T-helper 1 cell (primary cell): ENCODE results near the gene FAM180B.
"Not testable (repeated sequence)": the region's sequence is repeated elsewhere in the genome, so short reads cannot be mapped to it uniquely, and the experiment has no call there.

Source experiments
- DNase-seq, 5 donors: peaks; one replicate each; pipeline ENCODE4 v3.0.0-alpha.2; 2012 to 2020
- total RNA-seq, 4 donors: gene quantifications; one replicate each; lab custom pipeline; 2026; lab: John Stamatoyannopoulos, UW

FAM180B gene
- total RNA-seq: 0 to 0.59 (median 0) reads per million in 4 donors

DNA sequence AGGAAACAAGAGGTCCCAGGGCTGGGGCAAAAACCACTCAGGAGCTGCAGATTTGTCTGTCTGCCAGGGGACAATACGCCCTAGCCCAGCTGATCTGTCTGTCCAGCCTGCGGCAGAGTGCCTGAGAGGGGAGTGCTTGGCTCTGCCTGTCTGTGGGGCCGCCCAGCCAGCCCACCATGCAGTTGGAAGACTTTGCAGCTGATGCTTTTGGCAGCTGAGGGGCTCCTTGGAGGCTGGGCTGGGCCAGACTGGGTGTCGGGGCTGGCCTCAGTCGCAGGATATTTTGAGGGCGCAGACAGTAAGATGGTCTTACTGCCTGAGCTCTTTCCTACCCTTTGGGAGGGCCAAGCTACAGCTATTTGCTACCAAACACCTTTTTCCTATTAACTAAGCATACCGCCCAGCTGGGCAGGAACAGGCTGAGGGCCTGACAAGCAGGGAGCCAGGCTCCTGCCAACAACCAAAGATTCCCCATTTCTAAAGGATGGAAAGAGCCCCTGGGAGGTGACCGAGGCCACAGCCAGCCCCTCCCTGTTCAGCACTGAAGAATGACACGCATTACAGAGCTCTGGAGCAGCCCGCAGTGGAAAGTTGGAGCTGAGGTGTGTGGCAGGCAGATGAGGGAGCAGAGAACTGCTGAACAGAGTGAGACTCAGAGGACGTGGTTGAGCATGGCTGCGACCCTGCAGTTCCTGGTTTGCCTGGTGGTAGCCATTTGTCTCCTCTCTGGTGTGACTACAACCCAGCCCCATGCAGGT lies at the start of gene FAM180B:
Gene FAM180B, plus strand, starts transcription at position 581 of the 758 bp plus-strand sequence. Its CDS starts 91 bp downstream, at position 672.
- DNase-seq: no peak

GRCh38 chr11:47536915-47537314 lies 49.6 kb upstream of the FAM180B start:
- DNase-seq: no peak

- no peak for DNase-seq
Measured at GRCh38 chr11:47538741-47539565, 47.5 kb upstream of the FAM180B start.

GRCh38 chr11:47539681-47540039 lies 46.8 kb upstream of the FAM180B start:
- no peak for DNase-seq

DNA sequence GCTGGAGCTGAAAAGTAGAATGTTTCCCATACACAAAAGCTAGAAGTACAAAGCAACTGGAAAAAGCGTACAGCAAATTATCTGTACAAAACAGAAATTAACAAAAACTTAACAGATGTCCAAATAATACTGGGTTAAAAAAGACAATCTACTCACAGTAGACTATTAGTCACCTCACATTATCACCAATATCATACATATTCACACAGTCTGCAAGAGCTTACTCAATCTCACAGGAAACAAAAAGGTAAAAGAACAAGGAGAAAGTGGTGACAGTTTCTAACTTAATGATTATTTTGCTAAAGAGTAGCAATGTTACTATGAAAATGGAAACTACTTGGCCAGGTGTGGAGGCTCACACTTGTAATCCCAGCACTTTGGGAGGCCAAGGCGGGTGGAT lies 45.4 kb upstream of the FAM180B start:
- DNase-seq: no peak

- no peak for DNase-seq
Measured at GRCh38 chr11:47545298-47545697, 41.2 kb upstream of the FAM180B start.

DNA sequence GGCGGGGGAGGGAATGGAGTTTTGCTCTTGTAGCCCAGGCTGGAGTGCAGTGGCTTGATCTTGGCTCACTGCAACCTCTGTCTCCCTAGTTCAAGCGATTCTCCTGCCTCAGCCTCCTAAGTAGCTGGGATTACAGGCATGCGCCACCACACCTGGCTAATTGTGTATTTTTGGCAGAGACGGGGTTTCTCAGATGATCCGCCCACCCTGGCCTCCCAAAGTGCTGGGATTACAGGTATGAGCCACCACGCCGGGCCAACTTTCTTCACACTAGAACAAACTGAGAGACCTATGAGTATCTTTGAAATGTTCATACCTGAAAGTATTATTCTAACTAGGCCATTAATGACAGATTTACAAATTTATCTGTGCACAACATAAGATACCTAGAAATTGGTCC lies 40.2 kb upstream of the FAM180B start:
- not testable (repeated sequence) for DNase-seq

- DNase-seq: no peak
Measured at GRCh38 chr11:47550288-47551047, 36.0 kb upstream of the FAM180B start.

- DNase-seq: peak in 1 of 5 donors; percentile 30
Measured at GRCh38 chr11:47551086-47551485, 35.4 kb upstream of the FAM180B start.

DNA sequence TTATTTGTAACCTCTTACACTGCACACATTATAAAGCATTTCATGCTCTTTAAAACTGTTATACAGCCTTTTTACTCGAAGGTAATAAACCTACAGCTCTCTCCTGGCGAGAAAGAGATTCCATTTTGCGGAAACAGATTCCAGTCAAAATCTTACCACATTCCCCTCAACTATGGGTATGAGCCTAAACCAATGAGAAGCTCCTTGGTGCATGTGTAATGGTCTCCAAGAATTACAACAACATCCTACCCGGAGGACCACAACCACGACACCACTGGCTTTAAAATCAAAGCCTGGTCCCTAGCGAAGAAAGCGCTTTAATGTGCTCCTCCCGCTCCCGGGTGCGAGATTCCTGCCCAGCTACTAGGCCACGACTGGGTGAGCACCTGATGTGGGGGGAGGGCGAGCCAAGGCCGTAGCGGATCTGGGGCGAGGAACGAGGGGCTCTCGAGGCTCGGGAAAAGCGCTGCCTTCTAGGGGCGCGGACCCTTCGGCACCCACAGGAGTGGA lies 34.4 kb upstream of the FAM180B start:
- peak in 1 of 5 donors; percentile 2 for DNase-seq

DNA sequence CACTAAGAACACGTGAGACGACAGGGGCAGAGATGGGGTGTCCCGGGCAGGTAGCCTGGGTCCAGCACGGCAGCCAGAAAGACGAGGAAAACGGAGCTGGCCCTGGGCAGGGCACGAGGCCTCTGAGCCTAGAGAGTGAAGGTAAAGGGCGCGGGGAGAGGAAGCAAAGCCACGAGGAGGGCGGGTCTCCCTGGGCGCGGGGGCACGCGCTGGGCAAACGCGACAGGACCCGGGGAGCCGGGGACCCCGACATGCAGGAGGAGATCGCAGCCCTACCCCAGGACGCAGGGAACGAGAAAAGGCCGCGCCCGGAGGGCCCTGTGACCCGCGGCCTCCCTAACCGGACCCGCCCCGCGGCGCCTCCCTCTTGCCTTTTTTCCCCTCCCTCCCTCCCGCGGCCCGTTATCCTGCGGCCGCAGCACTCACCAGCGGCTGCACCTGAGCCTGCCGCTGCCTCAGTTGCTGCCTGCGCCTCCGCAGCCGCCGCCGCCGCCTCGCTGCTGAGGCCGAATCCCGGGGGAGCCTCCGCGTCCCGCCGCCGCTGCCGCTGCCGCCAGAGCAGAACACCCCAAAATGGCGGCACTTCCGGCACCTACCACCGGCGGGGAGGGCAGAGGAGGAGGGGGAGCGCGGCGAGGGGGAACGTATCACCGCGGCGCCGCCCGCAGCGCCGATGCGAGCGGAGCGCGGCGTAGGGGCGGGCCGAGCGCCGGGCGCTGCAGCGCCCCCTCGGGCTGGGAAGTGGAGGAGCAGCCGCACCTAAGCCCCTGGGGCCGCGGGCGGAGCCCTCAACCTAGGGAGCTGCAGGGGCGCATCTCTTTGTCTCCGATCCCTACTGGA lies 33.7 kb upstream of the FAM180B start, which contains the start of gene CELF1:
Gene CELF1, minus strand, starts transcription at position 567 of the 840 bp plus-strand sequence. CDS start 53,609 bp downstream, outside the sequence.
- DNase-seq: peak; percentile 86 to 93 (median 90)

DNA sequence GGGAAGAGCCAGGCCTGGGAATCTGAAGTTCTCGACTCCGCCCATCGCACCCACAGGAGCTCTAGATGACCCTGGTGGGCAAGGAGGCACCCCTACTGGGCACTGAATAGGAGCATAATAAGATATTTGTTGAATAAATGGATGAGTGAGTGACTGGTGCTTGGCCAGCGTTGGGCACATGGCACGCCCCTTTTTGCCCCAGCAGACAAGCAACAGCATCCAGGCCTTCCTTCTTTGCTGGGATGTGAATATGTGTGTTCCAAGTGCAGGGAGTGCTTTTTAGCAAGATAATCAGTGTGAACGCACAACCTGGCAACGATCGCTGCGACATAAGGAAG lies 33.1 kb upstream of the FAM180B start:
- no peak for DNase-seq

- DNase-seq: not testable (repeated sequence)
Measured at GRCh38 chr11:47557004-47557403, 29.5 kb upstream of the FAM180B start.

GRCh38 chr11:47558695-47559094 lies 27.8 kb upstream of the FAM180B start:
- no peak for DNase-seq

- DNase-seq: no peak
Measured at GRCh38 chr11:47560426-47560825, 26.1 kb upstream of the FAM180B start.

- not testable (repeated sequence) for DNase-seq
Measured at GRCh38 chr11:47562393-47562792, 24.1 kb upstream of the FAM180B start.

- DNase-seq: not testable (repeated sequence)
Measured at GRCh38 chr11:47564366-47564765, 22.1 kb upstream of the FAM180B start.

DNA sequence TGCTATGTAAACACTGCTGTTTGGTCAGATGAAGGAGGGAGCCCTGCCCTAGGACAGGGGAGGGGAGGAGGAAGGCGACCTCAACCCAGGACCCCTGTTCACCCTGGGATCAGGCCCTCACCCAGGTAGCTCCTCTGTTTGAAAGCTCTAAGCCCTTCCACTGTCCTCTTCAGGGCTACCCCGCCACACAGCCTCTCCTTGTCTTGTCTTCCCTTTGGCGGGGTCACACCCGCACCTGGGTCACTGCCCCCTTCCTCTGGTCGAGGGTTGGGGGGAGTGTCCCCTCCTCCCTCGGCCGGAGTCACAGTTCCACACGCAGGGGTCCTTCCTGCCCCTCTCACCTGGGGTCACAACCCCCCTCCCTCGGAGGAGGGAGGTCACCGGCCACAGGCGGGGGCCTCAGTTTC lies 21.5 kb upstream of the FAM180B start:
- DNase-seq: no peak

DNA sequence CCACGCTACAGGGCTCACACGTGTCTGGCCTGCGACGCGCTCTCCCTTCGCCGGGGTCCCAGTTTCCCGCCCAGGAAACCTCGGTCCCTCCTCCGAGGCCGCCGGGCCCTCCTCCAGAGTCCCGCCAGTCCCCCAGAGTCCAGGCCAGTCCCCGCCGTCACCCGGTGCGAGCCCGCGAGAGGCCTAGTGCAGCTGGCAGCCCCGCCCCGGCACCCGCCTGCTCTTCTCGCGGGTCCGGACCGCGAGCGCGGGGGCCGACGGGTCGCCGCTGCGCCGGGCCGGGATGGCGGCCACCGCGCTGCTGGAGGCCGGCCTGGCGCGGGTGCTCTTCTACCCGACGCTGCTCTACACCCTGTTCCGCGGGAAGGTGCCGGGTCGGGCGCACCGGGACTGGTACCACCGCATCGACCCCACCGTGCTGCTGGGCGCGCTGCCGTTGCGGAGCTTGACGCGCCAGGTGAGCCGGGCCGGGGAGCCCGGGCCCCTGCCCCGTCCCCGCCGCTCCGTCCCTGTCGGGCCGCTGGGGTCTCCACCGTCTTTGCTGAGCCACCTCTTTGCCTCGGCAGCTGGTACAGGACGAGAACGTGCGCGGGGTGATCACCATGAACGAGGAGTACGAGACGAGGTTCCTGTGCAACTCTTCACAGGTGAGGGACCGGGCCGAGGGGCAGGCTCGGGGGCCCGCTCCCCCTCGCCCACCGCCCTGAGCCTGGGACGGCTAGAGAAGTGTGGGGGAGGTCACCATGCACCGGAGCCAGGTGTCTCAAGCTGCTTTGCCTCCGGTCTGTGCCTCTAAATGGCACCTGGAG lies 20.9 kb upstream of the FAM180B start, which contains the start of gene PTPMT1:
Gene PTPMT1, plus strand, starts transcription at position 260 of the 809 bp plus-strand sequence. Its CDS starts 24 bp downstream, at position 284.
- DNase-seq: peak; percentile 35 to 72 (median 45)

DNA sequence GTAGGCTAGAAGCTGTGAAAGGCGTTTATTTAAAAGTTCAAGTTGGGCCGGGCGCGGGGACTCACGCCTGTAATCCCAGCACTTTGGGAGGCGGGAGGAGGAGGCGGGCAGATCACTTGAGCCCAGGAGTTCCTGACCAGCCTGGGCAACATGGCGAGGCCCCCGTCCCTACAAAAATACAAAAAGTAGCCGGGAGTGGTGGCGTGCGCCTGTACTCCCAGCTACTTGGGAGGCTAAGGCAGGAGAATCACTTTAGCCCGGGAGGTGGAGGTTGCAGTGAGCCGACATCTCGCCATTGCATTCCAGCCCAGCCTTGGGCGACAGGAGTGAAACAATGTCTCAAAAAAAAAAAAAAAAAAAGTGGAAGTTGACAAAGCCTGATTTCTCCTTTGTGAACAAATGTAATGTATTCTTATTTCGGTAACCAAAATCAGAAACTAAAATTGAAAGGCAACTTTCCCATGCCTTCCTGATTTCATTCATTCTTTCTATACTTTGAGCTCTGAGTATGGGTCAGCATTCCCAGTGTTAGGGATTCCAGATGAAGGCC lies 20.3 kb upstream of the FAM180B start:
- DNase-seq: no peak
